LoVo (cell line): ENCODE data around the gene MYH7B.
A peak's percentile ranks its signal among the peaks of the same experiment; 100 is the strongest.

ENCODE experiments used
- DNase-seq: peaks from one replicate; pipeline ENCODE4 v3.0.0-alpha.2; 2016; ENCODE audit warnings: low spot score

Gene MYH7B

GRCh38 chr20:34945315-34946077 is 10.2 kb upstream of the MYH7B start:
- peak; percentile 44 for DNase-seq

DNA sequence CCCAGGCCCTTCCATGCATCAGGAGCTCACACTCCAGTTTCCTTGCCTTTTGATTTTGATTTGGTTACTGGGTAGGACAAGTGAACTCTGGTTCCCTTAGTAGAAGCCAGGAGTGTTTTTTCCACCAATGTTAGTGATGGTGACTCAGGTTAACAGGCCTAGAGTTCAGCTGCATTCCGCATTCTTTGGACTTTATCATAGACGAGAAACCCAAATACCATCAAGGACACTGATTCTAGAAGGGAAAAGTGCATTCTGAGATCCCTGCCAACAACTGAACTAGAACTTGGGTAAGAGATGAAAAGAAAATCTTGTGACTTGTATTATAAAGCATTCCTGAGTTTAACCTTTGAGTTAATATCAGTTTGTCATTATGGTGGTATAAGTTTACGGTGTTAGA is 9.0 kb upstream of the MYH7B start:
- DNase-seq, result no peak

DNA sequence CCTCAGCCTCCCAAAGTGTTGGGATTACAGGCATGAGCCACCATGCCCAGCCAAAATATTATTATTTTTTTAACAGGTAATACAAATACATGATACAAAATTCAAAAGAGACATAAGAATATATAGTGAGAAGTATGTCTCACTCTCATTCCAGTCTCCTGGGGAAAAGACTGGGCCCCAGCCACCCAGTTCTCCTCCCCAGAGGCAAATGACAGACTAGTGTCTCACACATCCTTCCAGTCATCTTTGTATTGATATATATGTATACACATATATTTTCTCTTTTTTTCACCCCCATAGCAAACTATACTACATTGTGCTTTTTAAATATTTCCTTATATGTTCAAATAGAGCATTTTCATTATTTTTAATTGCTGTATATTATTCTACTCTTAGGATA is 8.3 kb upstream of the MYH7B start:
- DNase-seq, result no peak

- no peak for DNase-seq
Measured at GRCh38 chr20:34948030-34948429, 7.6 kb upstream of the MYH7B start.

GRCh38 chr20:34949120-34949519 is 6.5 kb upstream of the MYH7B start:
- no peak for DNase-seq

- DNase-seq, result no peak
Measured at GRCh38 chr20:34951252-34951651, 4.4 kb upstream of the MYH7B start.

- no peak for DNase-seq
Measured at GRCh38 chr20:34951652-34952051, 4.0 kb upstream of the MYH7B start.

GRCh38 chr20:34952671-34953070 is 3.0 kb upstream of the MYH7B start:
- no peak for DNase-seq

- no peak for DNase-seq
Measured at GRCh38 chr20:34953960-34954359, 1.7 kb upstream of the MYH7B start.

DNA sequence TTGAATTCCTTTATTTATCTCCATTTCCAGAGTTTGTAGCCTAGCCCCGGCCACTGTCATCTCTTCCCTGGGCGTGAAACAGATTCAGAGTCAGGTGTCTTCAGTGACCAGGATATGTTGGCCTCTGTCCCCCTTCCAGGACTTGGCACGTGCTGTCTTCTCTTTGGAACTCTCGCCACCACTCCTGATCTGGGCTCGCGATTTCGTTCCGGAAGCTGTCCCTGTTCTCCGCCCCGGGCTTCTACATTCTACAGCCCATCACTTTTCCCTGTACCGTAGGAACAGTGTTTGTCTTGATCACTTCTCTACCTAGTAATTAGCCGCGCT is 801 bp upstream of the MYH7B start:
- peak; percentile 51 for DNase-seq

DNA sequence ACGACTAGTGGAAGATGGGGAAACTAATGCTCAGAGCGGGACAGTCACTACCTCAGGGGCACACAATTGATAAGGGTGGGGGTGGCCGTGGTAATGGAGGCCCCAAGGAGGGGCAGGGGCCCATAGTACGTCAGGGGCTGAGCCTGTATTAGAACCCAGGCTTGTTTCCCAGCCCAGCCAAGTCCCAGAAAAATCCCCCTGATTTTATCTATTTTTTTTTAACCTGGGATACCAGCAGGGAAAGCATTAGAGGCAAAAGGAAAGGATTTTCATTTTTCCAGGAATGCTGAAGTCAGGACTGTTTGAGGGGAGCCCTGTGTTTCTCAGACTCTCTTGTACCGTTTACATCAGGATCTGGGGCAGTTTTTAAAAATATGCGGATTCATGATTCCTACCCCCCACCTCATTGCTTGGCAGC is 382 bp downstream of the MYH7B start:
- no peak for DNase-seq

- DNase-seq, result no peak
Measured at GRCh38 chr20:34956751-34957472, 1.2 kb downstream of the MYH7B start.

DNA sequence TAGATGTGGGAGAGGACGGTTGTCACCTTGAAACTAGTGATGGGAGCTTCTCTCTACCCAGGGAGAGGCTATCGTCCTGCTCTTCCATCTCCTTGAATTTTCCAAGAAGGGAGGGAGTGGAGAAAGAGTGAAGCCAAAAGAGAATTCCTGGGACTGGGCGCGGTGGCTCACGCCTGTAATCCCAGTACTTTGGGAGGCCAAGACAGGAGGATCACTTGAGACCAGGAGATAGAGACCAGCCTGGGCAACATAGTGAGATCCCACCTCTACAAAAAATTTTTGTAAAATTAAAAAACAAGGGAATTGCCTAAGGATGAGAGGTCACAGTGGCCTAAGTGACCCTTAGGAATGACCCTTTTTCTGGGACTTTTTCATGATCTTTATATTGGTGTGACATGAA is 8.8 kb downstream of the MYH7B start:
- no peak for DNase-seq

- no peak for DNase-seq
Measured at GRCh38 chr20:34965051-34965450, 9.4 kb downstream of the MYH7B start.

- DNase-seq, result no peak
Measured at GRCh38 chr20:34967421-34967820, 11.8 kb downstream of the MYH7B start.

GRCh38 chr20:34968042-34968775 is 12.5 kb downstream of the MYH7B start:
- no peak for DNase-seq

GRCh38 chr20:34970193-34970840 is 14.6 kb downstream of the MYH7B start:
- no peak for DNase-seq

DNA sequence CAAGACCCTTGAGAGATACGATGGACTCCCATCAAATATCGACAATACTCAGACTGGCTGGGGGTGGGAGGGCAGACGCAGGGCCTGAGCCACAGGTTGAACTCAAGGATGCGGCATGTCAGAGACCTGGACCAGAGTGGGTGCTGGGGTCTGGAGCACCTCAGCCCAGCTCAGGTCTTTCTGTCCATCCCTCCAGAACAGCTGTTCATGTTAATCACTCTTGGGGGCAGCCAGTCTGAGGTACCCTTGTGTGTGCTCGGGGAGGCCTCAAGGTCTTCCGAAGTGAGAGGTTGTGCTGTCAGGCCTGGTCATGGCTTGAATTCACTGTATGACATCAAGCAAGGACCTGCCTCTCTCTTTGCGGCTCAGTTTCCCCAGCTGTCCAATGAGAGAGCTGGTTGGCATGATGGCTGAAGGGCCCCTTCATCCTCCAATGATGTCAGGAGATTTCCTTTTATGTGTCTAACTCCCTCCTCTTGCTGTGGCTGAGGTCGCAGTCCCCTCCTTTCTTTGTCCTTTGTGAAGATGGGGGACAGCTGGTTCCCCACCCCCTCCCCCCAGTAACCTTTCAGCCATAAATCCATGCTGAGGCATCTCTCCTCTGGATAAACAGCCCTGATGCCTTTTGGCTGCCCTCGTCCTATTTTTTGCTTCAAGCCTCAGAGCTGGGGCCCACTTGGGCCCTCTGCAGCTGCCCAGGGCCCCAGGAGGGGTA is 15.3 kb downstream of the MYH7B start:
- no peak for DNase-seq

DNA sequence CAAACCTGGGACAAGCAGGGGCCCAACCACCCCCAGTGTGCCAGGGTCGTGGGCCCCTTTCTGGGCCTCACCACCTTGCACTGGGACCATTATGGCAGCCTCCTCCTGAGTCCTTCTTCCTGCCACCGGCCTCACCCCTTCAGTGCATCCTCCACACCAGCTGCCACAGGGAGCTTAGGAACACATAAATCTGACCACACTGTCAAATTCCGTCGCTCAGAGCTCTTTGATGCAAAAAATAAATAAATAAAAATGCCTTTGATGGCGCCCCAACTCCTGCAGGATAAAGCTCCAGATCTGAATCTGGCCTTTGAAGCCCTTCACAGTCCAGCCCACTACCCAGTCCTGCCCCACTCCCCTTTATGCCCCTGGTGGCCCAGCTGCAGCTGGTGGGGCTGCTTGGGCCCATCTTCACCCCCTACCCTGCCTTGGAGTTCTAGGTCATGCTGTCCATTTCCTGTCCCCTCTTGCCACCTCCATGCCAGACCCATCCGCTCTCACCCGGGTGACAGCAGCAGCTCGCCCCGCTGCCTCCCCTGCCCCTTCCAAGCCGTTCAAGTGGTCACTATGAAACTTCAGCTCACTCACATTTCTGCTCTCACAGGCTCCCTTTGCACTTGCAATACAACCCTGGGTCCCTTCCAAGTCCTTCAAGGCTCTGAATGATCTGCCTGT is 16.0 kb downstream of the MYH7B start:
- no peak for DNase-seq

- DNase-seq, result no peak
Measured at GRCh38 chr20:34974246-34974645, 18.6 kb downstream of the MYH7B start.

DNA sequence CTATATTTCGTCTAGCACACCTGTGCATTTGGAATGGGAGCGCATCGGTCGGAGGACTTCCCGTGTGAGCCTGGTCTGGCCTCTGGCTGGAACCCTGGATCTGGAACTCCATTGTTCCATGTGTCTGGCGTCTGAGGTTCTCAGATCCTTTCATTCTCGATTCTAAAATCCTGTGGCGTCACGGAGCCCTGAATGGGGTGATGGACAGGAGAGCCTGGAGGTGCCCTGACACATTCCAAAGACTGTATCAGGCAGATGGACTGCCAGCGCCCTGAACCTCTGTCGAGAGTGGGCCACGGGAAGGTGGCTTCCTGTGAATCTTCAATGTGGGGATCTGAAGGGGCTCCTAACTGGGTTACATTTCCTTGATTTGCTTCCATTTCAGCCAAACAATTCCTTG is 20.6 kb downstream of the MYH7B start:
- no peak for DNase-seq
